Measurements from ENCODE around the gene IGF1R.

The IGF1R gene

DNA sequence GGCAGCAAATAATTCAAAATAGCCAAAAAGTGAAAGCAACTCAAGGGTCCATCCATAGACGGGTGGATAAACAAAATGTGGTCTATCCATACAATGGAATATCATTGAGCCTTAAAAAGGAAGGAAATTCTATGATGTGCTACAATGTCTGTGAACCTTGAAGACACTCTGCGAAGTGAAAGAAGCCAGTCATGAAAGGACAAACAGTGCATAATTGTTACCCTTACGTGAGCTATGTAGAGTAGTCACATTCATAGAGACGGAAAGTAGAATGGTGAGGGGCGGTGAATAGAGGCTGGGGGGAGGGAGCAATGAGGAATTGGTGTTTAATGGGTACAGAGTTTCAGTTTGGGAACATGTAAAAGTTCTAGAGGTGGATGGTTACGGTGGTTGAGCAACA, 18.1 kb downstream of the IGF1R start:
- peaks cover 59% of the 10 kb centered on the region for H3K4me1 ChIP-seq (ENCODE audit: insufficient read depth, poor library complexity, severe bottlenecking)
- TF ChIP-seq, protein P1, sequence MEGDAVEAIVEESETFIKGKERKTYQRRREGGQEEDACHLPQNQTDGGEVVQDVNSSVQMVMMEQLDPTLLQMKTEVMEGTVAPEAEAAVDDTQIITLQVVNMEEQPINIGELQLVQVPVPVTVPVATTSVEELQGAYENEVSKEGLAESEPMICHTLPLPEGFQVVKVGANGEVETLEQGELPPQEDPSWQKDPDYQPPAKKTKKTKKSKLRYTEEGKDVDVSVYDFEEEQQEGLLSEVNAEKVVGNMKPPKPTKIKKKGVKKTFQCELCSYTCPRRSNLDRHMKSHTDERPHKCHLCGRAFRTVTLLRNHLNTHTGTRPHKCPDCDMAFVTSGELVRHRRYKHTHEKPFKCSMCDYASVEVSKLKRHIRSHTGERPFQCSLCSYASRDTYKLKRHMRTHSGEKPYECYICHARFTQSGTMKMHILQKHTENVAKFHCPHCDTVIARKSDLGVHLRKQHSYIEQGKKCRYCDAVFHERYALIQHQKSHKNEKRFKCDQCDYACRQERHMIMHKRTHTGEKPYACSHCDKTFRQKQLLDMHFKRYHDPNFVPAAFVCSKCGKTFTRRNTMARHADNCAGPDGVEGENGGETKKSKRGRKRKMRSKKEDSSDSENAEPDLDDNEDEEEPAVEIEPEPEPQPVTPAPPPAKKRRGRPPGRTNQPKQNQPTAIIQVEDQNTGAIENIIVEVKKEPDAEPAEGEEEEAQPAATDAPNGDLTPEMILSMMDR (IDR thresholded peaks at IDR 0.05; ENCODE audit: poor library complexity, severe bottlenecking), result no peak
- no peak for ATAC-seq (ENCODE audit: low read depth)

DNA sequence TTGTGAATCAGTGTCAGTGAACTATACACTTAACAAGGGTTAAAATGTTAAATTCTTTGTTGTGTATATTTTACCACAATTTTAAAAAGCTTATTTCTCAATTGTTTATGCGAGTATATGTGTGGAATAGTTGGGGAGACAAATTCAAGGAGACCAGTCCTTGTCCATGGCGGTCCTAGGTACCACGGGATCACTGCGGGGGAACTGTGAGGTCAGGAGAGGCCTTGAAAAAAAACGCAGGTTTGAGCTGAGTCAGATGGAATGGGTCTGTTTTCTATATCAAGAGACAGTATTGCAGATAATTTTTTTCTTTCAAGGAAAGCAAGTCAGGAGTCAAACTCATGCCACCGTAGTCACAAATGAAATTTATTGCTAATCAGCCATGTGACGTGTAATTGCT, 18.5 kb downstream of the IGF1R start:
- peaks cover 11% of the 10 kb centered on the region; the same call in 1 of the 2 replicates for H3K36me3 ChIP-seq (ENCODE audit: low read depth)
- no peak for DNase-seq (ENCODE audit: low spot score)
- H3K9me3 ChIP-seq (ENCODE audit: severe bottlenecking), result no peaks in the 10 kb centered on the region
- peak overlapping the region; percentile 69 for H3K27ac ChIP-seq (ENCODE audit: poor library complexity, severe bottlenecking)
- TF ChIP-seq, protein P1 (IDR thresholded peaks at IDR 0.05; ENCODE audit: poor library complexity, severe bottlenecking), result no peak
- H3K4me1 ChIP-seq (ENCODE audit: insufficient read depth, poor library complexity, severe bottlenecking), result peaks cover 63% of the 10 kb centered on the region
- ATAC-seq (ENCODE audit: low read depth), result no peak
- no peaks in the 10 kb centered on the region for H3K27me3 ChIP-seq (ENCODE audit: insufficient read depth, poor library complexity, severe bottlenecking)
- no peak overlapping the region for H3K4me3 ChIP-seq (ENCODE audit: severe bottlenecking)

More for the DNA sequence above, 18.1 kb downstream of the IGF1R start:
- Histone ChIP-seq H3K4me3 (ENCODE audit: severe bottlenecking) (no peak overlapping the region), H3K27ac (ENCODE audit: poor library complexity, severe bottlenecking) (peak overlapping the region; percentile 69), H3K9me3 (ENCODE audit: severe bottlenecking) (no peaks in the 10 kb centered on the region), H3K36me3 (ENCODE audit: low read depth) (peaks cover 11% of the 10 kb centered on the region; the same call in 1 of the 2 replicates), H3K27me3 (ENCODE audit: insufficient read depth, poor library complexity, severe bottlenecking) (no peaks in the 10 kb centered on the region)
- DNase-seq (ENCODE audit: low spot score), result no peak

DNA sequence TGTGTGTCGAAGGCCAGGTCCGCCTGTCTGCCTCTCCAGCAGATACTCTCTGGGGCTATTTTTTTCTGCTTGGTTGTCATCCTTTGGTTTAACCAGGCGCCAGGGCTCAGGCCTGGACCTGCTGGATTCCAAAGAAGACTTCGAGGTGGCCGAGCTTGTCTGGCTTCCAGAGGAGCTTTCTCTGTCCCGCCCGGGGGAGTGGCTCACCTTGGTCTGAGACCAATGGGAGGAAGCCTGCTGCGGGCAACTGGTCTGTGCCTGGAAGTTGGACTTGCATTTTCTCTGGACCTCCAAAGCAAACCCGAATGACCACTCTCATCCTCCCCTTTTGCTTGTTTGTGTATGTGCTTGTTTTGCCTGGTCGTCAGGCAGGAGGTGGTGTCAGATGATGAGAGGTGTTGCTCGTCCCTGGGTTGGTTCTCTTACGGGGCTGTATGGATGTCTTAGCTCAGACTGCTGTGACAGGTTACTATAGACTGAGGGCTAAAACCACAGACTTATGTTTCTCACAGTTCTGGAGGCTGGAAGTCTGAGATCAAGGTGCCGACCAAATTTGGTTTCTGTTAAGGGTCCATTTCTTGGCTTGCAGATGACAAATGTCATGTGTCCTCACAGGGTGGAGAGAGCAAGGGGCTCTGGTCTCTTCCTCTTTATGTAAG, 19.3 kb downstream of the IGF1R start:
- Histone ChIP-seq H3K4me3 (ENCODE audit: severe bottlenecking) (no peak overlapping the region), H3K27ac (ENCODE audit: poor library complexity, severe bottlenecking) (peak overlapping the region; percentile 69), H3K9me3 (ENCODE audit: severe bottlenecking) (no peaks in the 10 kb centered on the region), H3K27me3 (ENCODE audit: insufficient read depth, poor library complexity, severe bottlenecking) (no peaks in the 10 kb centered on the region), H3K4me1 (ENCODE audit: insufficient read depth, poor library complexity, severe bottlenecking) (peaks cover 63% of the 10 kb centered on the region), H3K36me3 (ENCODE audit: low read depth) (peaks cover 14% of the 10 kb centered on the region; the same call in 1 of the 2 replicates)
- TF ChIP-seq, protein P1 (IDR thresholded peaks at IDR 0.05; ENCODE audit: poor library complexity, severe bottlenecking), result no peak
- DNase-seq (ENCODE audit: low spot score) (peak; percentile 82), ATAC-seq (ENCODE audit: low read depth) (peak; percentile 17; the same call in 2 of the 3 replicates)

GRCh38 chr15:98668566-98669308, 20.4 kb downstream of the IGF1R start:
- peak overlapping the region; percentile 69 for H3K27ac ChIP-seq (ENCODE audit: poor library complexity, severe bottlenecking)
- ATAC-seq (ENCODE audit: low read depth), result peak; percentile 83
- no peak for DNase-seq (ENCODE audit: low spot score)

More at GRCh38 chr15:98668566-98669308, 20.4 kb downstream of the IGF1R start:
- H3K27me3 ChIP-seq (ENCODE audit: insufficient read depth, poor library complexity, severe bottlenecking), result no peaks in the 10 kb centered on the region
- no peaks in the 10 kb centered on the region for H3K9me3 ChIP-seq (ENCODE audit: severe bottlenecking)
- TF ChIP-seq, protein P1 (IDR thresholded peaks at IDR 0.05; ENCODE audit: poor library complexity, severe bottlenecking), result no peak
- H3K36me3 ChIP-seq (ENCODE audit: low read depth), result peaks cover 14% of the 10 kb centered on the region; the same call in 1 of the 2 replicates
- peaks cover 63% of the 10 kb centered on the region for H3K4me1 ChIP-seq (ENCODE audit: insufficient read depth, poor library complexity, severe bottlenecking)
- H3K4me3 ChIP-seq (ENCODE audit: severe bottlenecking), result no peak overlapping the region
